Activated T-helper 1 cell treated with anti-CD3 and anti-CD28 coated beads, Interleukin-2, amount 50 U/mL, for 16 hours (primary cell): Measurements from ENCODE around the gene HS3ST5.
"Not testable (repeated sequence)": the region's sequence is repeated elsewhere in the genome, so short reads cannot be mapped to it uniquely, and the experiment has no call there.

ENCODE experiments used
- DNase-seq, 2 donors: peaks; one replicate each; pipeline ENCODE4 v3.0.0-alpha.2; 2020; ENCODE audit warnings: low read depth in 1 of 2, low spot score in 1 of 2

HS3ST5 gene

DNA sequence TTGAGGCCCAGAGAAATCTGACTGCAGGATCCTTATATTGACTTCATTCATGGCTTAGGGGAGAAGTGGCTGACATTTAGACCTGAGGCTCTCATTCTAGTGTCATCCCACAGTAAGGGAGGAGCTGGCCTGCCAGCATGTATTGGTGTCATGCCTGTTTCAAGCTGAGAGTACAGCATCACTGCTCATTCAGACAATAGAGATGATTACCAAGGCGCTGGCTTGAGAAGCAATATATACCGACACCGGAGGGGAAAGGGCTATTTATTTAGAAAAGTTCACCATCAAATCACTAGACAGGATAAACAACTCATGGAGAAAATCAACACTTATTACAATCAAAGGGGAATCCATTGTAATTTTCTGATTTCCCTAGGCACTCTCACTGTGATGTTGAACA is 287.5 kb downstream of the HS3ST5 start:
- no peak for DNase-seq

- DNase-seq, result no peak
Measured at GRCh38 chr6:114053791-114054190, 289.0 kb downstream of the HS3ST5 start.

DNA sequence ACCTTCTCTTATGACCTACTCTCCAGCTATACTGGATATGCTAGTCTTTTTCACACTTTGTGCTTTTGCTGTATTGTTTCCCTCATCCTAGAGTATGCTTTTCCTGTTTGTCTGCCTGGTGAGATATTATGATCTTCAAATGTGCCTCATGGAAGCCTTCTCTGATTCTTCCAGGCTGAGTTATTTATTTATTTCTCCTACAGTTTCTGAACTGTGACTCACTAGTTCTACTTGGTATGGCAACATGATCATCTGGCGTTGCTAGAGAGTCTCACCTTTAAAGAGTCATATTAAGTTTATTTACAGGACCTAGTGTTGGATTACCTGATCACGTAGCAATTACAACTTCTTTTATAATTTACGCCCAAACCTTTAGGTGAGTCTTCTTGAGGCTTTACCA is 290.7 kb downstream of the HS3ST5 start:
- DNase-seq, result no peak

DNA sequence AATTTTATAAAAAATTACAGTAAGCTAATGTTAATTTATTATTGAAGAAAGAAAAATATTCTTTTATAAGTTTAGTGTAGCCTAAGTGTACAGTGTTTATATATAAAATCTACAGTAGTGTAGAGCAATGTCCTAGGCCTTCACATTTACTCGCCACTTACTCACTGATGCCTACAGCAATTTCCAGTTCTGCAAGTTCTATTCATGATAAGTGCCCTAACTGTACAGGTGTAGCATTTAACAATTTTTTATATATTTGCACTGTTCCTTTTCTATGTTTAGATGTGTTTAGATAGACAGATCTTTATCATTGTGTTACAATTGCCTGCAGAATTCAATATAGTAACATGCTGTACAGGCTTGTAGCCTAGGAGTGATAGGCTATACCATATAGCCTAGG is 291.8 kb downstream of the HS3ST5 start:
- DNase-seq, result no peak

DNA sequence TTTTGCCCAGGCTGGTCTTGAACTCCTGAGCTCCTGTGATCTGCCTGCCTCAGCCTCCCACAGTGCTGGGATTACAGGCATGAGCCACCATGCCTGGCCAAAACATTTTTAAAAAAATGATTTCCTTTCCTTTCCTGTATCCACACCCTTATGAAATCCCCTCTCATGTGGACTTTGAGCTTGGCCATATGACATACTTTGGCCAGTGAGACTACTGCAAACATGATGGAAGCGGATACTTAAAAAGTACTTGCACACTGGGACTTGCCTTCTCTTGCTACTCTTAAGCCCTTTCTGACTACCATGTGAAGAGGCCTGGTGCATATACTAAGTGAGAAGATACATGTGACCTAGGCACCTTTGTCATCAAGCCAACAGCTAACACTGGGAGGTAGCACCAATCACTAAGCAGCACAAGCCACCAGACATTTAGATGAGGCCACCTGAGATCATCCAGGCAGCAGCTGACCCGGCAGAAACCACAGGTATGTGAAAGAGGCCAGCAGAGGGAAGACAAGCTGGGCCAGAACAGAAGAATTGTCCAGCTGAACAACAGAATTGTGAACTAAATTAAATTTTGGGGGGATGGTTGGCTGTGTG is 293.4 kb downstream of the HS3ST5 start:
- no peak for DNase-seq

DNA sequence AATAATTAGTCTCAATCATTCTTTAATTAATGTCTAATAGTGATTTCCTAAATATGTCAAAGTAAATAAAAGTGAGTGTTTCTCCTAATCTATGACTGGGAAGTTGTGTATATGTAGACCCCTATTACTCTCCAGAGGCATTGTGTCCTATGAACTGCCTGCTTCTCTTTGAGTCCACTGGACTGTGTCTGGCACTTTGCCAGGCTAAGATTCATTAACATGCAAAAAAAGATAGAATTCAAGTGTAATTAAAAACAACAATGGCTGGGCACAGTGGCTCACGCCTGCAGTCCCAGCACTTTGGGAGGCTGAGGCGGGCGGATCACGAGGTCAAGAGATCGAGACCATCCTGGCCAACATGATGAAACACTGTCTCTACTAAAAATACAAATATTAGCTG is 298.3 kb downstream of the HS3ST5 start:
- not testable (repeated sequence) for DNase-seq

DNA sequence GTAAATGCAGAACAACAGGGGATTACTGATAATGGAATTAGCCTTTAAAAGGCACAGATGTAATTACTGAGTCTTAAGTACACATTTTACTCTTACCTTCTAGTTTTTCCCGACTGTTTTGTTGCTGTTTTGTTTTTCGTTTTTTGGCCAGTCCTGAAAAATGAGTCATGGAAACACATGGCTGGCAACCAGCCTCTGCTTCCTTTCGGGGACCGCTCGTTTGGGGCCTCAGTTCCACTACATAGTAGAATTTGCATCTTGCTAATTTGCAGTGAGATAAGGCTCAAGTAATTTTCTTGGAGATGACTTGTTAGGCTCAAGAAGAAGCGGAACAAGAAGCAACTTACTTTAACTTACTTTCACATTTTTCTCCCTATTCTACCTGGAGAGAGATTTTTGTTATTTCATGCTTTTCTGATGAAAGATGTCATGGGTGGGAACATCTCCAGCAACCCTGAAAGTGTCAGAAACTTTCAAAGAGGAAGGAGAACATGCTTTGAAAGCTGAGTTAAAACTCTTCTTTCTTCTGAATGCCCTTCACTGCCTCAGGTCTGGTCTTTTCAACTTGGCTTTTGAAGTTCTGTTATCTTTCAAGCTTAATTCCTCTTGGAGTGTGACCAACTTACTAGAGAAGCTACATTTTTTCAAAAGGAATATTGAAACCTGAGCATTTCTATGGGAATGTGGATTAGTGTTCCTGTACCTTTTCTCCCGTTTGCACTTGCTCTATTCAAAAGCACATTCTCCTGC is 300.4 kb downstream of the HS3ST5 start:
- DNase-seq, result no peak

DNA sequence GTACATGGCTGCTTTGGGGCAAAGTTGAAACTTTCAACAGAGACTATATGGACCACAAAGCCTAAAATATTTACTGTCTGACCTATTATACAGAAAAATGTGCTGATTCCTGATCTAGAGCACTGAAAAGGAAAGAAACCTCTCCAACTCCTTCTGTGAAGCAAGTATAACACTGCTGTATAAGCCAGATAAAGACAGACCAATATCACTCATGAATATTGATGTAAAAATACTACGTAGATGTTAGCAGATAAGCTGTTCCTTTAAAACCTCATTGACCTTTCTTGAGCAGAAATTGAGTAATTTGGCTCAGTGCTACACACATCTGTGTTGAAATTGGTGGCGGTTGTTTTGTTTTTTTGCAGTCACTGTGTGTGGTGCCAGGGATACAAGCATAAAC is 302.0 kb downstream of the HS3ST5 start:
- no peak for DNase-seq

GRCh38 chr6:114039841-114040240 is 303.0 kb downstream of the HS3ST5 start:
- no peak for DNase-seq

GRCh38 chr6:114033606-114034005 is 309.2 kb downstream of the HS3ST5 start:
- DNase-seq, result no peak

- DNase-seq, result no peak
Measured at GRCh38 chr6:114032721-114033120, 310.1 kb downstream of the HS3ST5 start.

DNA sequence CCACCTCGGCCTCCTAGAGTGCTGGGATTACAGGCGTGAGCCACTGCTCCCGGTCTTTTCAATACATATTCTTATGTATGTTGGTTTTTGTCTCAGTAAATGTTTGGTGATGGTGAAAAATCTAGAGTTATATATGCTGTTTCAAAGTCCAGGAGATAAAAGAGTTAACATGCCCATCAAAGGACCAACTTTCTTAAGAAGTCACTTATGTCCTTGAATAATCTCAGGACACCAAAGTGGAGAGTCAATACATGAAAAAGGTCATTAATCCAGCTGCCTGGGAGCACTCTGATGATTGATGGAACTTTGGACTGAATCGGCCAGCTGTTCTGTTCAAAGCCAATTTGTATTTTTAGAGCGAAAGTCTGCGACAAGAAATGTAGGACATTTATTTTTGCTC is 312.1 kb downstream of the HS3ST5 start:
- DNase-seq, result no peak

DNA sequence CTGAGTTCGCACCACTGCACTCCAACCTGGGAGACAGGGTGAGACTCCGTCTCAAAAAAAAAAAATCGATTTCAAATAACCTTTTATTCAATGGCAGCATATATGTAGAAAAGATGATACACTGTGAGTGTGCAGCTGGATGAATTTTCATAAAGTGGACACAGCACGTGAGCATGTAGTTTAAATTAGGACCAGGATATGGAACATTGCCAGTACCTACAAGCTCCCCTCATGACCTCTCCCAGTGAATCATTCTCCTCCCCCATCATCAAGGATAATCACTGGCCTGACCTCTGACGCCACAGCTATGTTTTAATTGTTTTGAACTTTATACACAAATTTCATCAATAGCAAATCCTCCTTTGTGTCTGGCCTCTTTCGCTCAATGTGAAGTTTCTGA is 318.1 kb downstream of the HS3ST5 start:
- DNase-seq, result no peak

GRCh38 chr6:114020196-114020595 is 322.6 kb downstream of the HS3ST5 start:
- DNase-seq, result no peak

GRCh38 chr6:114017146-114017545 is 325.7 kb downstream of the HS3ST5 start:
- not testable (repeated sequence) for DNase-seq

DNA sequence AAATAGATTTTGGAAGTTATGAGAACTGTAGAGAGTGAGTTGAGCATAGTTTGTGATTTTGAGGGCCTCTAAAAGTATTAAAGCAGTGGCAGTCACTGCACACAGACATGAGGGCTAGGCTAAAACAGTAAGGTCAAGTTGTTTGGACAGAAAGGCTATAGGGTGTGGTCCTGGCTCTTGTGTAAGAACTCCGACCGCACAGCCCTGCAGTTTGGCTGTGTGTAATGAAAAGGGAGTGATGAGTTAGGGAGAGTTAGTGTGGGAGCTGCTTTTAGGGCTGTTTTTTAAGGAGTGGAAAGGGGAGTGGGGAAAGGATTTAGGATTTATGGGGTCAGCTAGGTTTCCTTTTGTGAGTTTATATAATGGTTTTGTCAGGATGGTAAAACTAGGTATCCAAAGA is 328.7 kb downstream of the HS3ST5 start:
- DNase-seq, result not testable (repeated sequence)

GRCh38 chr6:114011486-114011885 is 331.3 kb downstream of the HS3ST5 start:
- not testable (repeated sequence) for DNase-seq

DNA sequence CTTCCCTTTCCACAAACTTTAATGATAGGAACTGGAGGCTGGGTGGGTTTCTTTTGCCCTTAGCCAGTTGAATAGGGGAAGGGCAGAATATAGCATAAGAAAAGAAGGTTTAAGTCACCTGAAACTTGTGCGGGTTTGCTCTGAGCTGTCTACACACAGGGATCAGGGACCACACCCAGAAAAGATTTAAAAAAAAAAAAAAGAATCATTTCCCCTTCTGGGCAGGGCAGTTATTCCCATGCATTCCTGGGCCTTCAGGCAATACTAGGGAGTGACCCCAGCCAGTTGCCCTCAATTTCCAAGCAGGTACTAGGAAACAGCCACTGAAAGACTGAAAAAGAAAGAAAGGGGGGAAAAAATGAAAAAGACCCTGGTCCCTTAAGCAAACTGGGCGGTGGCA is 332.3 kb downstream of the HS3ST5 start:
- DNase-seq, result no peak

DNA sequence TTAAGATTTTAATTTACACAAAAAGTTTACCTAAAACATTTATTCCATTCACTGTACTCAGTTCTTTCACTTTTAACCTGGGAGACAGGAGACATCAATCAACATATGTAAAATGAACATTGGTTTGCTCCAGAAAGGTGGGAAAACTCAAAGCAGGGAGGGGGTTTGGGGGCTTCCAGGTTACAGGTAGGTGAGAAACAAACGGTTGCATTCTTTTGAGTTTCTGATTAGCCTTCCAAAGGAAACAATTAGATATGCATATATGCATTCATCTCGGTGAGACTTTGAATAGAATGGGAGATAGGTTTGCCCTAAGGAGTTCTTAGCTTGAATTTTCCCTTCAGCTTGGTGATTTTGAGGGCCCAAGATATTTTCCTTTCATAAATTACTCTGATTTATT is 333.6 kb downstream of the HS3ST5 start:
- no peak for DNase-seq

GRCh38 chr6:114008331-114008730 is 334.5 kb downstream of the HS3ST5 start:
- DNase-seq, result no peak

- peak in 1 of 2 donors; percentile 2 for DNase-seq
Measured at GRCh38 chr6:114007516-114007915, 335.3 kb downstream of the HS3ST5 start.
